GM21717 (cell line): ENCODE results near the gene PADI6.
"Not testable (repeated sequence)": the region's sequence is repeated elsewhere in the genome, so short reads cannot be mapped to it uniquely, and the experiment has no call there.

ENCODE experiments used
- ATAC-seq: cut with Tn5 transposase; IDR thresholded peaks from one replicate; pipeline ENCODE4 v1.9.1; 2021; ENCODE audit warnings: mild to moderate bottlenecking, moderate library complexity; ENCODE audit not compliant: unreplicated experiment

PADI6 gene

GRCh38 chr1:17371896-17372295, at the start of gene PADI6:
Gene PADI6 (plus strand): TSS chr1:17372196. CDS start chr1:17372246, 50 bp downstream.
- no peak for ATAC-seq

- ATAC-seq = no peak
Observed at GRCh38 chr1:17328855-17329254, 43.1 kb upstream of the PADI6 start.

DNA sequence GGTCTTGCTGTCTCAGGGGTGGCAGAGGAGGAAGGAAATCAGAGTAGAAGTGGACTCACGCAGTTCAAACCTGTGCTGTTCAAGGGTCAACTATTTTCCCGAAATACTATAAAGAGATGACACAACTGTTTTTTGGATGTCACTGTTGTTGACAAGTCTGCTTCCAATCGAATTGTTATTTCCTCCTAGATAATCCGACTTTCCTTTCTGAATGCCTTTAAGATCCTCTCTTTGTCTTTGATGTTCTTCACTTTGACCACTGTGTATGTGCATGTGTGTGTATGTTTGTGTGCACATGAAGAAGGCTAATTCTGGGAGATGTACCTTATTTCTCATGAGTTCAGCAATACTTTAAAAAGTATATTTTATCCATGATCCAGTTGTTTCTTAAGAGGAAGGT, 42.4 kb upstream of the PADI6 start:
- no peak for ATAC-seq

GRCh38 chr1:17330856-17331255, 41.1 kb upstream of the PADI6 start:
- ATAC-seq = no peak

- ATAC-seq = no peak
Observed at GRCh38 chr1:17333081-17333480, 38.9 kb upstream of the PADI6 start.

- no peak for ATAC-seq
Observed at GRCh38 chr1:17335821-17336710, 35.9 kb upstream of the PADI6 start.

GRCh38 chr1:17338706-17339493, 33.1 kb upstream of the PADI6 start:
- no peak for ATAC-seq

DNA sequence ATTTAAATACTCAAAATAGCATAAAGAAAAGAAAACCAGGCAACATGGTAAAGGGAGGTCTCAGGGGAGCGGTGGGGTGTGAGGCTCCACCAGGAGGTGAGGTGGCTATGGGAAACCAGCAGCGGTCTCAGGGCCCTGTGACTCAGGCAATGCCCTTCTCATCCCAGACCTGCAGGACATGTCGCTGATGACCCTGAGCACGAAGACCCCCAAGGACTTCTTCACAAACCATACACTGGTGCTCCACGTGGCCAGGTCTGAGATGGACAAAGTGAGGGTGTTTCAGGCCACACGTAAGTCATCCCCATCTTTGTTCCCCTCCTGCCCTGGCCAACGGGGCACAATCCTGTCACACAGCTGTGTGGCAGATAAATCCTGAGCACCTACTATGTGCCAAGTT, 32.5 kb upstream of the PADI6 start:
- ATAC-seq = no peak

DNA sequence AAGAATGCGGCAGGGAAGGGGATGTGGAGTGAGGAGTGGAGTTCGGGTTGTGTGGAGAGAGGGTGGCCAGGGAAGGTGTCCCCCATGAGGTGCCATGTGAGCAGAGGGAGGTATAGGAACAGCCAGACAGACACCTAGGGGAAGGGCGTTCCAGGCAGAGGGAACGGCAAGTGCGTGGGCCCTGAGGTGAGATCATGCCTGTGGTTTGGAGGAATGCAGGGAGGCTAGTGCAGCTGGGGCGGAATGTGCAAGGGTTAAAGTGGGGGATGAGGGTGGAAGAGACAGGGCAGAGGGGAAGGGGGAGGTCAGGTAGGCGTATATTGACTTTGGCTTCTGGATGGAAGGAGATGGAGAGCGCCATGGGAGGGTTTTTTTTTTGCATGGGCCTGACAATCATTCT, 31.6 kb upstream of the PADI6 start:
- no peak for ATAC-seq

DNA sequence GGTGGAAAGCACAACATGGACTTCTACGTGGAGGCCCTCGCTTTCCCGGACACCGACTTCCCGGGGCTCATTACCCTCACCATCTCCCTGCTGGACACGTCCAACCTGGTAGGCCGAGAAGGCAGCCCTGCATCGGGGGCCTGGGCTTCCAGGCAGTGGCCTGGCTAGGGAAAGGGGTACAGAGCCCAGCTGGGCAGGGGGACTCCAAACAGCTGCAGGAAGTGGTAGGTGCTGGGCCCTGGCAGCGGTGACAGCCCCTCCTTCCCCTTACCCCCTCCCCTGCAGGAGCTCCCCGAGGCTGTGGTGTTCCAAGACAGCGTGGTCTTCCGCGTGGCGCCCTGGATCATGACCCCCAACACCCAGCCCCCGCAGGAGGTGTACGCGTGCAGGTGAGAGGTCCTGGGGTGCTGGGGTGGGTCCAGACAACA, 30.0 kb upstream of the PADI6 start:
- no peak for ATAC-seq

DNA sequence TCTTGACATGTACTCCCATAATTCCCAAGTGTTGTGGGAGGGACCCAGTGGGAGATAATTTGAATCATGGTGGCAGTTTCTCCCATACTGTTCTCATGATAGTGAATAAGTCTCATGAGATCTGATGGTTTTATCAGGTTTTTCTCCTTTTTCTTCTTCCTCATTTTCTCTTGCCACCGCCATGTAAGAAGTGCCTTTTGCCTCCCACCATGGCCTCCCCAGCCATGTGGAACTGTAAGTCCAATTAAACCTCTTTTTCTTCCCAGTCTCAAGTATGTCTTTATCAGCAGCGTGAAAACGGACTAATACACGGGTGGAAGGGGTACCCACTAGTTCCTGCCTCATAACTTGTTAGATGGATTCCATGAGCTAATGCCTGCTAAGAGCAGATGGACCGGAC, 26.5 kb upstream of the PADI6 start:
- ATAC-seq = not testable (repeated sequence)

DNA sequence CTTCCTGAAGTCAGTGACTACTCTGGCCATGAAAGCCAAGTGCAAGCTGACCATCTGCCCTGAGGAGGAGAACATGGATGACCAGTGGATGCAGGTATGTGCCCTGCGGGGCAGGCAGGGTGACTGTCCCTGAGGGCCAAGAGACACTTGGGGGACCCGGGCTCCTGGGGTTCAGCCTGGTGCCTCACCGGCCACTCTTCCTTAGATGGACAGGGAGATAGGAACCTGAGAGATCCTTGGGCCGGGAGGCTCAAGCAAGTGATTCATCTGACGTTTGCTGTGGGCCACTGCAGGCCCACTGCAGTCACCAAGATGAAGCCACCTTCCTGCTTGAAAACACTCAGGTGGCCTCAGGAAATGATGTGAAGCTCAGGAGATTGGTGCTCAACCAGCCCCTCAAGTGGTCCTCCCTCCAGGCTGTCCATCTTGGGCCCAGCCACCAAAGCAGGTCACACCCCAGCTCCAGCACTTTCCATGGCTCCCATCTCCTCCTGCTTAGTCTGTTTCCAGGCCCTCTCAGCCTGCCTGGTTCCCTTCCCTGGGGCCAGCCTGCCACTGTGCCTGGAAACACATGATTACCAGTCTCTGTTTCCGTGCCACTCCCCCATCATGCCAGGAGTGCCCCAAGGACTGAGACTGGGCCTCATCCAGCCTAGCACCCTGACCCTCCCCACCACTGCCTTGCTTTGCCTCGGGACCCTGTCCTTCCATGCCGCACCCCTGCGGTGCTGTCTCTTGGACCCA, 25.8 kb upstream of the PADI6 start:
- no peak for ATAC-seq

- no peak for ATAC-seq
Observed at GRCh38 chr1:17347769-17348592, 24.0 kb upstream of the PADI6 start.

DNA sequence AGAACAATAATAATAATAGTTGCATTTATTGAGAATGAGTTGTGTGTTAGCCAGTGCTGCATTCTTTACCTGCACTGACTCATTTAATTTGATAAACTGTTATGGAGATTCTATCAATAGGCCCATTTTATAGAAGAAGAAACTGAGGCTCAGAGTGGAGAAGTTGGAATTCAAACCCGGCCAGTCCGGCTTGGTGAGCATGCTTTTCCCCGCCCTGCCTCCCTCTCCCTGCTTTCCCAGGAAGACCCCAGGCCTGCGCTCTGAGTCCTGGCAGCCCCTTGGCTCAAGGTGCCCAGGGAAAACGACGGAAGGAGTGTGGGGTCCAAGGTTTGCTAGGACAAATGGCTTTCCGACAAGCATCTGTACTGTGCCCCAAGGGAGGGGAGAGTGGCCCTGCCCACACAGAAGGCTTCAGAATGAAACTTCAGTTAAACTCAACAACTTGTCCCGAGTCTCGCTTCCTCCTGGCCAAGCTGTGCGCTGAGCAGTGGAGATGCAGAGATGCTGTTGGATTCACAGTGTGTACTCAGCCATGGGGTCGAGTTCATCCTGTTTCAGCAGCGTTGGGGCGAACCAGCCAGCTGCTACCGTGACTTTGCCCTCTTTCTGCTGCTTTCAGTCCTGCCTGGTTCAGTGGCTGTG, 23.3 kb upstream of the PADI6 start:
- peak; percentile 61 for ATAC-seq

DNA sequence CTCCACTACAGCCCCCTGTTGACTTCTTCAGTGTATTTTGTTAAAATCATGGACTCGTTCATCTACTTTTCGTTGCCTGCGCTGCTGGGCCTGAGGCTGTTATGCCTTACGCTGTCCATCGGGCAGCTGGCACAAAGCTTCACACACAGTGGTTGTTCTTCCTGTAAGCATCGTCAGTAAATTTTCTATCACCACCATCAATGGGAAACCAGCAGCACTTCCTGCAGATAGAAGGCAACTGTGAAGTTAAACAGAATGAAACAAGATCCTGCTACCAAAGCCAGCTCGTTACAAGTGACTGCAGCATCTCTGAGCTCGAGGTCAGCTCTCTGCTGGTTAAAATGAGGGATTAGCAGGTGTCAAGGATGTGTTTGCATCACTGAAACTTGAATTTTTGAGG, 21.9 kb upstream of the PADI6 start:
- ATAC-seq = no peak

DNA sequence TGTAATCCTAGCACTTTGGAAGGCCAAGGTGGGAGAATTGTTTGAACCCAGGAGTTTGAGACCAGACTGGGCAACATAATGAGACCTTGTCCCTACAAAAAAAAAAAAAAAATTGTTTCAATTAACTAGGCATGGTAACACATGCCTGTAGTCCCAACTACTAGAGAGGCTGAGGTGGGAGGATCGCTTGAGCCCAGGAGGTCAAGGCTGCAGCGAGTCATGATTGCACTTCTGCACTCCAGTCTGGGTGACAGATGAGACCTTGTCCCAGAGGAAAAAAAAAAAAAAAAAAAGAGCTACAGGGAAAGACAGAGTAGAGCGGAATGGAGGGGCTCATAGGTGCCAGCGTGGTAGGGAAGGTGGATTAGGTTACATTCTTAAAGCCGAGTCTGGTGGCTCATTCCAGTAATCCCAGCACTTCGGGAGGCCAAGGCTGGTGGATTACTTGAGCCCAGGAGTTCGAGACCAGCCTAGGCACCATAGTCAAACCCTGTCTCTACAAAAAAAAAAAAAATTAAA, 21.0 kb upstream of the PADI6 start:
- ATAC-seq = no peak

DNA sequence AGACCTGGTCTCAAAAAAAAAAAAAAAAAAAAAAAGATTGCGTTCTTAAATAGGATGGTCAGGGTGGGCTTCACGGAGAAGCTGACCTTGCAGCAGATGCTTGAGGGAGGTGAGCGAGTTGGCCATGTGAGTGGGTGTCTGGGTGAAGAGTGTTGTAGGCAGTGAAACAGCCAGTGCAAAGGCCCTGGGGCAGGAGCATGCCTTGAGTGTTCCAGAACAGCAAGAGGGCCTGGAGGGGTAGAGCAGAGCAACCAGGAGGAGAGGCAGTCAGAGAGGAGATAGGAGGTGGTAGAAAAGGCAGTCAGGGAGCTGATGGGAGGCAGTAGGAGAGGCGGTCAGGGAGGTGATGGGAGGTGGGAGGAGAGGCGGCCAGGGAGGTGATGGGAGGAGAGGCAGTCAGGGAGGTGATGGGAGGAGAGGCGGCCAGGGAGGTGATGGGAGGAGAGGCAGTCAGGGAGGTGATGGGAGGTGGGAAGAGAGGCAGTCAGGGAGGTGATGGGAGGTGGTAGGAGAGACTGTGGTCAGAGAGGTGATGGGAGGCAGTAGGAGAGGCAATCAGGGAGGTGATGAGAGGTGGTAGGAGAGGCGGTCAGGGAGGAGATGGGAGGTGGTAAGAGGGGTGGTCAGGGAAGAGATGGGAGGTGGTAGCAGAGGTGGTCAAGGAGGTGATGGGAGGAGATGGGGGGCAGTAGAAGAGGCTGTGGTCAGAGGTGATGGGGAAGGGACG, 20.2 kb upstream of the PADI6 start:
- ATAC-seq = no peak

- no peak for ATAC-seq
Observed at GRCh38 chr1:17352419-17352909, 19.5 kb upstream of the PADI6 start.

- ATAC-seq = no peak
Observed at GRCh38 chr1:17355898-17356297, 16.1 kb upstream of the PADI6 start.
